PC-9 (cell line): Measurements from ENCODE around the gene CAMKMT.

Experiments
- EZH2 ChIP-seq: fragments of 200-600 bp; sonication (generic); IDR thresholded peaks from 2 replicates; pipeline ENCODE4 v1.8.0; 2017; ENCODE audit warnings: antibody characterized with exemption, low read depth
- TF ChIP-seq, protein P1 (sequence below): fragments of 200-600 bp; sonication (generic); conservative IDR thresholded peaks from 2 replicates; pipeline ENCODE4 v1.6.1; 2017; ENCODE audit warnings: mixed run types, antibody characterized with exemption, mild to moderate bottlenecking, moderate library complexity

DNA sequence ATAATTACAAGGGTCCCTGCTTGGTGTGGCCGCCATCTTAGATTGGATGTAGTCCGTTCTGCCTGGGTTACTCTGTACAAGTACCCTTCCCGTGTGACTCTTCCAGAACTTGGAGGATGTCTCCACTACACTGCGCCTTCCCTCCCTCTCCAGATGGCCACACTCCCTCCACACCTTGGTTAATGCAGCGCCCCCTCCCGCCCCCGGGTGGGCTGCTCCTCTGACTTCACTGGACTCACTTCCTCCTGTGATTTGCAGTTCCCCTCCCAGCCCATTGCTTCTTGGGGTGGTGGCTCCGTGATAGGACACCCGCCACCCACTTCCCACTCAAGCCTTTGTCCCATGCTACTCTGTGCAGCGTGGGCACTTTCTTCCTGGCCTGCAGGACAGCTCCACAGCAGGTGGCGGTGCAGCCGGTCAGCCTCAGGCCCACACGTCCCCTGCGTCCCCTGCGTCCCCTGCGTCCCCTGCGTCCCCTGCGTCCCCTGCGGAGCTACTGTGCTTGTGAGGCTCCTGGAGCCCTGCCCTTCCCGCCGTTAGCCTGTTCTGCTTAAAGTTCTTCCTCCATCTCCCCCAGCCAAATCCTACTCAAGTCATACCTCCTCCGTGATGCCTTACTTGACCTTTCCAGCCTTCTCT, 449.3 kb downstream of the CAMKMT start:
- TF ChIP-seq, protein P1, sequence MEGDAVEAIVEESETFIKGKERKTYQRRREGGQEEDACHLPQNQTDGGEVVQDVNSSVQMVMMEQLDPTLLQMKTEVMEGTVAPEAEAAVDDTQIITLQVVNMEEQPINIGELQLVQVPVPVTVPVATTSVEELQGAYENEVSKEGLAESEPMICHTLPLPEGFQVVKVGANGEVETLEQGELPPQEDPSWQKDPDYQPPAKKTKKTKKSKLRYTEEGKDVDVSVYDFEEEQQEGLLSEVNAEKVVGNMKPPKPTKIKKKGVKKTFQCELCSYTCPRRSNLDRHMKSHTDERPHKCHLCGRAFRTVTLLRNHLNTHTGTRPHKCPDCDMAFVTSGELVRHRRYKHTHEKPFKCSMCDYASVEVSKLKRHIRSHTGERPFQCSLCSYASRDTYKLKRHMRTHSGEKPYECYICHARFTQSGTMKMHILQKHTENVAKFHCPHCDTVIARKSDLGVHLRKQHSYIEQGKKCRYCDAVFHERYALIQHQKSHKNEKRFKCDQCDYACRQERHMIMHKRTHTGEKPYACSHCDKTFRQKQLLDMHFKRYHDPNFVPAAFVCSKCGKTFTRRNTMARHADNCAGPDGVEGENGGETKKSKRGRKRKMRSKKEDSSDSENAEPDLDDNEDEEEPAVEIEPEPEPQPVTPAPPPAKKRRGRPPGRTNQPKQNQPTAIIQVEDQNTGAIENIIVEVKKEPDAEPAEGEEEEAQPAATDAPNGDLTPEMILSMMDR, result no peak
- no peak for TF ChIP-seq EZH2
